NT2/D1 (cell line): ENCODE results near the gene SLC35G4.

Source experiments
- DNase-seq: peaks from one replicate; pipeline ENCODE4 v3.0.0-alpha.2; 2011; ENCODE audit warnings: low read depth, low spot score
- H3K27me3 ChIP-seq: 2 replicates; pipeline ENCODE4 v1.6.0; 2011; ENCODE audit warnings: mild to moderate bottlenecking; ENCODE audit not compliant: insufficient read length, insufficient read depth
- H3K36me3 ChIP-seq: 2 replicates; pipeline ENCODE4 v1.6.1; 2011; ENCODE audit warnings: mild to moderate bottlenecking, low read length, mixed read lengths; ENCODE audit not compliant: insufficient read depth, insufficient read length
- H3K4me1 ChIP-seq: 2 replicates; pipeline ENCODE4 v1.5.1; 2011; ENCODE audit not compliant: insufficient read depth, insufficient read length
- H3K4me3 ChIP-seq: 2 replicates; pipeline ENCODE4 v1.5.1; 2011; ENCODE audit warnings: low read depth; ENCODE audit not compliant: insufficient read length
- H3K9ac ChIP-seq: 2 replicates; pipeline ENCODE4 v1.6.0; 2011; ENCODE audit warnings: low read depth; ENCODE audit not compliant: insufficient read length
- H3K9me3 ChIP-seq: 2 replicates; pipeline ENCODE4 v1.5.1; 2011; ENCODE audit warnings: mild to moderate bottlenecking, low read length; ENCODE audit not compliant: insufficient read depth
- SUZ12 ChIP-seq: IDR thresholded peaks from 2 replicates; pipeline ENCODE4 v1.6.1; 2011; ENCODE audit not compliant: insufficient read length, insufficient read depth; ENCODE audit errors: extremely low read depth
- YY1 ChIP-seq: IDR thresholded peaks from 2 replicates; pipeline ENCODE4 v1.6.1; 2011; ENCODE audit not compliant: insufficient read length, insufficient read depth
- ZNF274 ChIP-seq: IDR thresholded peaks from 2 replicates; pipeline ENCODE4 v1.6.1; 2011; ENCODE audit warnings: mild to moderate bottlenecking, low read depth, low read length

Gene SLC35G4

DNA sequence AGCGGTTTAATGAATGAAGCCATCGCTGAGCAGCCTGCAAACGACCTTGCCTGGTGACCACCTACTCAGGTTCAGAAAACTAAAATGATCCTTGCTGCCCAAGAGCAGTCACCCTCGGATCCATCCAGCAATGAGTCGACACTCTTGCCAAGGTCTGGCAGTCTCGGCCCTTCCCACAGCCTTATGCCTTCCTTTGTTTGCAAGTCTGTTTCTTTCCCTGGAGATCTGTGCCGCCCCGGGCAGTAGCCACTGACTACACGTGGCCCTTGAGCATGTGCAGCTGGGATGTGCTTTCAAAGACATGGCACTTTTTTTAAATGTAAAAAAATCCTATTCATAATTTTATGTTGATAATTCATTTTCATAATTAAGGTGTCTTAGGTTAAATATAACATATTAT lies 37.2 kb upstream of the SLC35G4 start:
- no peak for DNase-seq
- Histone ChIP-seq H3K27me3 (no peaks in the 10 kb centered on the region), H3K4me1 (peaks cover 2% of the 10 kb centered on the region), H3K4me3 (no peak overlapping the region), H3K9ac (no peak overlapping the region), H3K36me3 (no peaks in the 10 kb centered on the region), H3K9me3 (no peaks in the 10 kb centered on the region)
- TF ChIP-seq YY1 = no peak
- no peak for TF ChIP-seq ZNF274
- no peak for TF ChIP-seq SUZ12

DNA sequence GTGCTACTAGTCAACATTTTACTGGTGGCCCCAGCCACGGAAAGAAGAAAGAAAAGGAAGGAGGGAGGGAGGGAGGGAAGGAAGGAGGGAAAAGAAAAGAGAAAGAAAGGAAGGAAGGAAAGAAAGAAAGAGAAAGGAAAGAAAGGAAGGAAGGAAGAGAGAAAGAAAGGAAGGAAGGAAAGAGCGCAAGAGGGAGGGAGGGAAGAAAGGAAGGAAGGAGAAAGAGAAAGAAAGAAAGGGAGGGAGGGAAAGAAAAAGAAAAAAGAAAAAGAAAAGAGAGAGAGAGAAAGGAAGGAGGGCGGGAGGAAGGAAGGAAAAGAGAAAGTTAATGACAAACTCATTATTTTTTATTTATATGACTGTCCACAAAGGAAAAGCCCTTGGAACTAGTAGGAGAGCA lies 34.9 kb upstream of the SLC35G4 start:
- H3K27me3 ChIP-seq = no peaks in the 10 kb centered on the region
- no peak for DNase-seq
- no peaks in the 10 kb centered on the region for H3K9me3 ChIP-seq
- TF ChIP-seq ZNF274 = no peak
- TF ChIP-seq SUZ12 = no peak
- no peak for TF ChIP-seq YY1
- H3K4me1 ChIP-seq = peaks cover 2% of the 10 kb centered on the region
- no peak overlapping the region for H3K4me3 ChIP-seq
- H3K36me3 ChIP-seq = no peaks in the 10 kb centered on the region
- no peak overlapping the region for H3K9ac ChIP-seq

DNA sequence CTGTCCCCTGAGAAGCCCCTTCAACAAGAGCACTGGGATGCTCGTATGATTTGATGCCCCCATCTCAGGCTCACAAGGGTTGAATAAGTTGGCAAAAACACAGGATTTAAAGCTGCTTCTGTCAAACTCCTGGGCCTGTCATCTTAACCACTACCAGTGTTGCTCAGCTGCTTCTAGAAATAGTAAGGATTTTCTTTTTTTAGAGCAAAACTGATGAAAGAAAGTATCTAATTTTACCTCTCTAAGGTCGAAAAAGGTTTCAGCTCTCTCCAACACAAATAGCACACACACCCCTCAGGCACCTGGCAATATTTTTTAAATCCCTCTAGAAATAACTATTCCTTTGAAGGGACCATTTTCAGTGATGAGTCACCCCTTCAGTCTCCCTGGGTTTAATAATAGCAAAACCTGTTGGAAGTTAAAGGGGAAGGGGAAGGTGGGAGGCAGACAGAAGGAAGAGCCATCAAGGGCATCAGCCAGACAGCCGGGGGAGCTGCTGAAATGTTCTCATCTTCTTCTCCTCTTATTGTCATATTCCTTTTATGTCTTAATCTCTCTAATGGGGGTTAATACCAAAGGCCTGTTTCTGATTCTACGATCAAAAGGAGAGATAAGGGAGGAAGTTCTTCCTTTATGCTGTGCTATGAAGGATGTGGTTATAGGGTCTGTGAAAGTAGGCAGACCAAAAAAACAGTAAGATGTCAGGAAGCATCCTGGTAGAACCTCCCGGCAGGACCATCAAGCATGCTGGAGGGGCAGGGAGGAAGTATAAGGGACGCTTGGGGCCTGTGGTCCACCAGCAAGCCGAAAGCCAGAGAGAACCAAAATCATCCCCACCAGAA lies 31.9 kb upstream of the SLC35G4 start:
- Histone ChIP-seq H3K4me1 (no peaks in the 10 kb centered on the region), H3K27me3 (no peaks in the 10 kb centered on the region), H3K9me3 (no peaks in the 10 kb centered on the region), H3K4me3 (no peak overlapping the region), H3K36me3 (no peaks in the 10 kb centered on the region), H3K9ac (no peak overlapping the region)
- DNase-seq = no peak
- TF ChIP-seq SUZ12 (no peak), ZNF274 (no peak), YY1 (no peak)

DNA sequence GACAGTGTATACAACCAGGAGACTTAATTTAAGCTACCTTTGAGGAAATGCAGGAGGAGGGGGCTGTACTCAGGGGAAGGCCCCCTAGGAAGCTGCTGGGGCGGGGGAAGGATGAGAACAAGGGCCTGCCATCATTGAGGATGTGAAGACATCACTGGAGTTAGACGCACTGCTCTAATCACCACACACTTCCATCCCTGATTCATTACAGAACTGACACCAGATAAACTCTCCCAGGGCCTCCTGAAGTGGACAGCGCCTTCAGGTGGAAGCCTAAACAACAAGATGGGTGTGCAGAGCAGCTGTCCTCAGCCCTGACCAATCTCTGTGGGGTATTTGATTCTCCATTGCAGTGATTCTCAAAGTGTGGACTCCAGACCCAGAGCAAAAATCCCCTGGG lies 30.6 kb upstream of the SLC35G4 start:
- no peaks in the 10 kb centered on the region for H3K9me3 ChIP-seq
- H3K4me1 ChIP-seq = no peaks in the 10 kb centered on the region
- no peaks in the 10 kb centered on the region for H3K36me3 ChIP-seq
- TF ChIP-seq YY1 = no peak
- TF ChIP-seq ZNF274 = no peak
- TF ChIP-seq SUZ12 = no peak
- no peaks in the 10 kb centered on the region for H3K27me3 ChIP-seq
- H3K9ac ChIP-seq = no peak overlapping the region
- H3K4me3 ChIP-seq = no peak overlapping the region
- no peak for DNase-seq

DNA sequence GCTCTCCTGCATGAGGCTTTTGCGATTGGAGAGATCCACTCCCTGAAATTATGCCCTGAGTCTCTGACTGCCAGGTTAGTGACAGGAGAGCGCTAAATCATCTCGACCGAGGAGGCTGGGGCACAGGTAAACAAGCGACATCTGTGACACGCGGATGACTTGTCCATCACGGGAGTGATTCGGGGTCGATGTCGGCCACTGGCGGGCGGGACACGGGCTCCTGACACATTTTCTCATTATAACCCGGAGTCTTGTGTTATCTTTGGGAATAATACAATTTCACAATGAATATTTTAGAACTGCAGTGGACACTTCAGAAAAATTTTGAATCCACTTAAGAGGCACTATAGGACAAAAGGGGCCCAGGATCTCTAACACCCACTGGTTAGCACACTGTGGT lies 29.5 kb upstream of the SLC35G4 start:
- no peak for DNase-seq
- Histone ChIP-seq H3K9ac (no peak overlapping the region), H3K27me3 (no peaks in the 10 kb centered on the region), H3K9me3 (no peaks in the 10 kb centered on the region), H3K4me1 (no peaks in the 10 kb centered on the region), H3K4me3 (no peak overlapping the region), H3K36me3 (no peaks in the 10 kb centered on the region)
- TF ChIP-seq ZNF274 (no peak), YY1 (no peak), SUZ12 (no peak)

DNA sequence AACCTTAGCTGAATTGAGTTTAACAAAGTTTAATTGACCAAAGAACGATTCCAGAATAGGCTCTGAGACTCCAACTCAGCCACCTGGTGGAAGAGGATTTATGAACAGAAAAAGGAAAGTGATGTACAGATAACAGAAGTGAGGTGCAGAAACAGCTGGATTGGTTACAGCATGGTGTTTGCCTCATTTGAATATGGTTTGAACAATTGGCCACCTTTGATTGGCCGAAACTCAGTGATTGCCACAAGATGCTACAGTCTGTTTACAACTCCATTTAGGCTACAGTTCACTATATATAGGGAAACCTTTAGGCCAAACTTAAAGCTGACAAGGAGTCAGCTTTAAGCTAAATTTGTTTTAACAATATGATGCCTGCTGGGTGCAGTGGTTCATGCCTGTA lies 28.1 kb upstream of the SLC35G4 start:
- no peak overlapping the region for H3K9ac ChIP-seq
- no peaks in the 10 kb centered on the region for H3K36me3 ChIP-seq
- H3K4me1 ChIP-seq = no peaks in the 10 kb centered on the region
- TF ChIP-seq YY1 = no peak
- no peak for DNase-seq
- no peaks in the 10 kb centered on the region for H3K9me3 ChIP-seq
- no peak overlapping the region for H3K4me3 ChIP-seq
- no peaks in the 10 kb centered on the region for H3K27me3 ChIP-seq

DNA sequence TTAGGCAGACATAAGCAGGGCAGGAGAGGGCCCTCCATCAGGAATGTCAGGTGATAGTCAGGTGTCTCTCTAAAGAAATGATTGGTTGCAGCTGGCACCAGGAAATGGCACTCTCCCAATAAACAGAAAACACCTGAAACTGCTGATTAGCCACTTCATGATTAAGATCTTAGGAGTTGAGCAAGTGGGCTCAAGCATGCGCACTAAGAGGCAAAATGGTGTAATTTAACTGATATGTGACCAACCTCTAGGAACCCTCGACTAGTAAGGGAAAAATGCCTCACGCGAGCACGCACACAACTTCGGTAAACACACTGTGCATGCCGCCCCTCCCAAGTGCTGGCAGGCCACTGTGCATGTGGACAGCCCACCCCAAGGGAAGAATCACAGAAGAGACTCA lies 23.8 kb upstream of the SLC35G4 start:
- Histone ChIP-seq H3K4me3 (no peak overlapping the region), H3K9ac (no peak overlapping the region), H3K9me3 (no peaks in the 10 kb centered on the region), H3K36me3 (no peaks in the 10 kb centered on the region), H3K27me3 (no peaks in the 10 kb centered on the region), H3K4me1 (no peaks in the 10 kb centered on the region)
- TF ChIP-seq YY1 (no peak), ZNF274 (no peak), SUZ12 (no peak)
- DNase-seq = no peak

DNA sequence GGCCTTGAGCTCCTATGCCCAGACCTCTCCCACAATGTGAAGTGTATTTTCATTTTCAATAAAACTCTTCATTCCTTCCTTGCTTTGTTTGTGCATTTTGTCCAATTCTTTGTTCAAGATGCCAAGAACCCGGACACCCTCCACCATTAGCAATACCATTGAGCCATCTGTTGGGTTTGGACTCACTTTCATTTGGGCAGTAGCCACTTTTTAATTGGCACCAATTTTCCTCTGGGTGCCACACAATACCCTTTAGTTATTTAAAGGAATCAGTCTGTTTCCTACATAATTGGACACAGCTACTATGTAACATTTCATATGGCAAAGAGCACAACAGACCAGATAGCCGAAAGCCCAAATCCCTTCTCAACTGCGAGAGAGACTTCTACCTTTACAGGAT lies 22.5 kb upstream of the SLC35G4 start:
- Histone ChIP-seq H3K36me3 (no peaks in the 10 kb centered on the region), H3K27me3 (no peaks in the 10 kb centered on the region), H3K9me3 (no peaks in the 10 kb centered on the region), H3K4me1 (no peaks in the 10 kb centered on the region), H3K4me3 (no peak overlapping the region), H3K9ac (no peak overlapping the region)
- TF ChIP-seq YY1 (no peak), SUZ12 (no peak), ZNF274 (no peak)
- DNase-seq = no peak
